WERI-Rb-1 (cell line): Measurements from ENCODE around the gene ITGAD.

Source experiments
- DNase-seq: peaks from one replicate; pipeline ENCODE4 v3.0.0-alpha.2; 2020
- H3K27ac ChIP-seq: fragments of 250-450 bp; sonication (Bioruptor Pico); 2 replicates; pipeline ENCODE4 v1.5.1; 2020; ENCODE audit warnings: mild to moderate bottlenecking, moderate library complexity
- H3K27me3 ChIP-seq: fragments of 250-450 bp; sonication (Bioruptor Pico); 2 replicates; pipeline ENCODE4 v1.5.1; 2021; ENCODE audit warnings: mild to moderate bottlenecking, low read depth, moderate library complexity; ENCODE audit not compliant: insufficient read depth, severe bottlenecking
- H3K36me3 ChIP-seq: fragments of 250-450 bp; sonication (Bioruptor Pico); 2 replicates; pipeline ENCODE4 v1.5.1; 2020; ENCODE audit warnings: mild to moderate bottlenecking, moderate library complexity
- H3K4me3 ChIP-seq: 2 replicates; pipeline ENCODE4 v1.5.1; 2011; ENCODE audit warnings: low read depth, mild to moderate bottlenecking, control low read depth, low read length
- H3K9me3 ChIP-seq: fragments of 250-450 bp; sonication (Bioruptor Pico); 2 replicates; pipeline ENCODE4 v1.5.1; 2021; ENCODE audit warnings: mild to moderate bottlenecking, moderate library complexity; ENCODE audit not compliant: severe bottlenecking
- TF ChIP-seq, protein P1 (sequence below): IDR thresholded peaks from 2 replicates; pipeline ENCODE4 v1.5.1; 2011; ENCODE audit warnings: low read depth, mild to moderate bottlenecking, control low read depth, inconsistent platforms, low read length

Gene ITGAD

DNA sequence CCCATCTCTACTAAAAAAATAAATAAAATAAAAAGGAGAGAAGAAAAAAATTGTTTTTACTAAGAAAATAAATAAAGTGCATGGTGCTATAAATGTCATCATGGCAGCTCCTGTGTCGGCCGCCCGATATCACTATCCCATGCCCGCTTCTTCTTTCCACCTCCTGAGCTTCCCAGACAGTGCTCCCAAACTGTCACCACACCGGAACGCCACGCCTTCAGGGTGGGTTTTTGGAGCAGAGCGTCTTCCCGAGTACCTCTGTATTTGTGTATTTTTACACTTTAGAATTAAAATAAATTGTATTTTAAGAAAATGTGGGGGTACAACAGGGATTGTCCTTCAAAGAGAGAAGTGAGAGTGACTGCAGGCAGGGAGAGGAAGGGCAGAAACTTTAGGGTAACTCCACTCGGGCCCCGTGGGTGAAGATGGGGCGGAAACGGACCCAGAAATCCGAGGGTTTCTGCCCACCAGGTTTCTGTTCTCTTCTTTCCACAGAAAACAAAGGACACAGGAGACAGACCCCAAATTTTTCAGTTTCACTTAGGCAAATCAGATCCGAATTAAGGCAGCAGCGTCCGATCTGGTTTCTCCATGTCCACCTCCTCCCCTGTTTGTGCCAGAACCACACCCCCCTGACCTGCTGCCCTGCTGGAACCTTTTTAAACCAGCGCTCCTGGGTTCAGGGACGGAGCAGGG is 41.7 kb upstream of the ITGAD start:
- TF ChIP-seq, protein P1, sequence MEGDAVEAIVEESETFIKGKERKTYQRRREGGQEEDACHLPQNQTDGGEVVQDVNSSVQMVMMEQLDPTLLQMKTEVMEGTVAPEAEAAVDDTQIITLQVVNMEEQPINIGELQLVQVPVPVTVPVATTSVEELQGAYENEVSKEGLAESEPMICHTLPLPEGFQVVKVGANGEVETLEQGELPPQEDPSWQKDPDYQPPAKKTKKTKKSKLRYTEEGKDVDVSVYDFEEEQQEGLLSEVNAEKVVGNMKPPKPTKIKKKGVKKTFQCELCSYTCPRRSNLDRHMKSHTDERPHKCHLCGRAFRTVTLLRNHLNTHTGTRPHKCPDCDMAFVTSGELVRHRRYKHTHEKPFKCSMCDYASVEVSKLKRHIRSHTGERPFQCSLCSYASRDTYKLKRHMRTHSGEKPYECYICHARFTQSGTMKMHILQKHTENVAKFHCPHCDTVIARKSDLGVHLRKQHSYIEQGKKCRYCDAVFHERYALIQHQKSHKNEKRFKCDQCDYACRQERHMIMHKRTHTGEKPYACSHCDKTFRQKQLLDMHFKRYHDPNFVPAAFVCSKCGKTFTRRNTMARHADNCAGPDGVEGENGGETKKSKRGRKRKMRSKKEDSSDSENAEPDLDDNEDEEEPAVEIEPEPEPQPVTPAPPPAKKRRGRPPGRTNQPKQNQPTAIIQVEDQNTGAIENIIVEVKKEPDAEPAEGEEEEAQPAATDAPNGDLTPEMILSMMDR = no peak
- Histone ChIP-seq H3K4me3 (no peak overlapping the region), H3K9me3 (no peaks in the 10 kb centered on the region), H3K27me3 (peaks cover 72% of the 10 kb centered on the region), H3K36me3 (no peaks in the 10 kb centered on the region), H3K27ac (no peak overlapping the region)
- DNase-seq = no peak

DNA sequence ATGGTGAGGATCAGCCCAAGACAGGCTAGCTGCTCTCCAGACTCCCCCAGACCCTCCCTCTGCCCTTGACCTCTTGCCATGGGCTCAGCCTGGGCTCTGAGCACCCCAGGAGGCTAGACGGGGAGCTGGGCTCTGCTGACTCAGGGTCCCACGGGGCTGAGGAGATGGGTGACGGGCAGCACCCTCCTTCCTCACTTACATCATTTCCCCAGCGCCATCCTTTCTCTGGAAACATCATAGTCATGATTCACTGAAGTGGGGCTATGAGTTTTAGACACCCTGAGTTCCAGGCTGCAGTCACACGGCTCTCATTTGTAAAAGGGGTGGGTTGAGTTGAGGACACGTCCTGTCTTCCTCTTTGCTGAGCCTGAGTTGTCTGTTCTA is 41.2 kb upstream of the ITGAD start:
- TF ChIP-seq, protein P1 = no peak
- no peak for DNase-seq
- Histone ChIP-seq H3K4me3 (no peak overlapping the region), H3K36me3 (no peaks in the 10 kb centered on the region), H3K9me3 (no peaks in the 10 kb centered on the region), H3K27ac (no peak overlapping the region), H3K27me3 (peaks cover 69% of the 10 kb centered on the region)

DNA sequence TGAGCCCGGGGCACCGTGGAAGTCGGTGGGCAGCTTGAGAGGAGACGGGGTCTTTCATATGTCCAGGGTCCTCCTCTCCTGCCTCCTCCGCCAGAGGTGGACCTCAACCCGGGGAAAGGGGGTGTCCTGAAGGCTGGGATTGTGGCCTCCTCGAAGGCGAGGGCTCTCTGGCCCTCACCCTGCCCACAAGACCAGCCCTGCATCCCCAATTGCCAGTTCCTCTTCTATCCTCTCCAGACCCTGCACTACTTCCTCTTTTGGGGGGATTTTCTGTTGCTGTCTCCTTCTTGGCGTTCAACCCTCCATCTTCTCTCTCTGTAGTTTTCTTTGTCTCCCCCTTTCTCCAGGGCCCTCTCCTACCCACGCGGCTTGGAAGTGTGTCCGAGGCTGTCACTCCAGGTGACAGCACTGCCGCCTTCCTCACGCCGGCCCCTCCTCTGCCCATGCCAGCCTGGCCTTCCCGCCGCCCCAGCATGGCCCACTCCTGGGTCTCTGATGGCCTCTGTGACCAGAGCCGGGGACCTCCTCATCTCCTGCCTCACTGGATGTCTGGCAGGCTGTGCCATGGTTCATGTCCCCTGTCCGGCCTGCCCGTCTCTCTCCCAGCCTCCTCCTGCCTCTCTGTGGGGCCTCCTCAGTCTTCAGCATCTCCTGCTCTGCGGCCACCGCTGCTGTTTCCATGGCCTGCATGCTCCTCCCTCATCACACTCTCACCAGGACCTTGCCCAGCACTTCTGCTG is 40.6 kb upstream of the ITGAD start:
- H3K27me3 ChIP-seq = peaks cover 63% of the 10 kb centered on the region
- H3K36me3 ChIP-seq = no peaks in the 10 kb centered on the region
- H3K9me3 ChIP-seq = no peaks in the 10 kb centered on the region
- H3K27ac ChIP-seq = no peak overlapping the region
- TF ChIP-seq, protein P1 = no peak
- no peak for DNase-seq
- H3K4me3 ChIP-seq = no peak overlapping the region

DNA sequence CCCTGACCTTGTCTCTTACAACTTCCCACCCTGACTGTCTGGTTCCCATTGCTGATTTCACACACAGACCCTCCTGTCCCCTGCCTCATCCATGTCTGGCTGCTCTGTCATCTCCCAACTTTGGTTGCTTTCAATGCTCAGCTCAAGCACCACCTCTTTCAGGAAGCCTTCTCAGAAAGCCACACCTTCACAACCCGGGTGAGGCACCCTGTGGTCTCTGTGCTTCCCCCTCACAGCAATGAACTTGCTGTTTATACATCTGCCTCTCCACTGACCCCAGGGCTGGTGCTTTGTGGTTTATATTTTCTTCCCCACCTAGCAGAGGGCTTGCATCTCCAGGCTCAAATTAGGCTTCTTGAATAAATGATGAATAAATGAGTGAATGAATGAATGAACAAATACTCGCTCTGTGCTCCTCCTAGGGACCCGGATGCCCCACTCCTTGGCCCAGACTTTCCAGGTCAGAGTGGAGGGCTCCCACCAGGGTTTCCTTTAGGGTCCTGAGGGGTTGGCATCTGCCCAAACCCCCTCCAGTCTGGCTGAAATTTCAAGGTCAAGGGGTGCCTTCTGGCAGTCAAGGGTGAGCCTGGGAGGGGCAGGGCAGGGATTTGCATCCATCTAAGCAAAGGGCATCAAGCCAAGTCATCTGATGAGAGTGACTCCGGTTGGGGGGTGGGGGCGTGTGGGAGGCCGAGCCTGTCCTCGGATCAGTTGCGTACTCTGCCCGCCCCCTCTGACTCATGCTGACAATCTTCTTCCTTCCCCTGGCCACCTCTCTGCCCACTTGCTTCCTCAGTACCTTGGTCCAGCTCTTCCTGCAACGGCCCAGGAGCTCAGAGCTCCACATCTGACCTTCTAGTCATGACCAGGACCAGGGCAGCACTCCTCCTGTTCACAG is 38.5 kb upstream of the ITGAD start, which contains the start of gene ITGAX:
Gene ITGAX (plus strand): TSS at position 783 of the 898 bp plus-strand sequence. CDS start 79 bp downstream, at position 862.
- H3K4me3 ChIP-seq = no peak within 1 kb of the TSS
- DNase-seq = no peak

DNA sequence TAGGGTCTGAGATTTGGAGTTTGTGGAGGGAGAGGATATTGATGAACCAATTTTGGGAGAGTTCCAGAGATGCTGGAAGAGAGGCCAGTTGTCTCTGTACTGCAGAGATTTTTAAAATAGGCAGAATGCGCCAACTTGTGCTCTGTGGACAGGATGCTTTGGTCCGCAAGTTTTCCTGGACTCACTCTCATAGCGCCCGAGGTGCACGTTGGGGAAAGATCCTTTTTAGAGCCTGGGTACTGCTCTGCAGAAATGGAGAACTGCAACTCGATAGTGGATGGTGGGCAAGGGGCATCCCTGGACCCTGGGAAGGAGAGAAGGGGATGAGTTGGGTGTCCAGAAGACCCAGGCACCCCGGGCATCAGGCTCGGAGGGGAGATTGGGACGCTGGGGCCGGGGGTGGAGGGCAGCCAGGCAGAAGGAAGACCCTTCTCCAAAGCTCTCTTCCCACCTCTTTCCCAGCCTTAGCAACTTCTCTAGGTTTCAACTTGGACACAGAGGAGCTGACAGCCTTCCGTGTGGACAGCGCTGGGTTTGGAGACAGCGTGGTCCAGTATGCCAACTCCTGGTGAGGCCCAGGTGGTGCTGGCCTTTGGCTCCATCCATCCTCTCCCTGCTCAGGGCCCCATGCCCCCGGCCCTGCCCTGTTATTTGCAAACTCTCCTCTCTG is 37.6 kb upstream of the ITGAD start:
- Histone ChIP-seq H3K9me3 (peaks cover 1% of the 10 kb centered on the region), H3K4me3 (no peak overlapping the region), H3K27me3 (peaks cover 61% of the 10 kb centered on the region), H3K27ac (no peak overlapping the region), H3K36me3 (no peaks in the 10 kb centered on the region)
- no peak for DNase-seq
- TF ChIP-seq, protein P1 = no peak

More for the DNA sequence above, 38.5 kb upstream of the ITGAD start, which contains the start of gene ITGAX:
- TF ChIP-seq, protein P1 = no peak
- no peak within 1 kb of the TSS for H3K27ac ChIP-seq
- H3K27me3 ChIP-seq = peaks cover 61% of the 10 kb centered on the region
- H3K9me3 ChIP-seq = no peaks in the 10 kb centered on the region
- no peaks in the 10 kb centered on the region for H3K36me3 ChIP-seq
